ENCODE measurements around the gene TGM5.

TGM5 gene

GRCh38 chr15:43214169-43214568 is 52.6 kb downstream of the TGM5 start:
- in situ Hi-C loops (cut with HindIII; ENCODE audit: low sequenced_read_pairs): no loop called here
- no peak for TF ChIP-seq CTCF (IDR thresholded peaks at IDR 0.05; ENCODE audit: low read depth, low read length, missing control alignments)
- DNase-seq (ENCODE audit: low read depth): no peak
- no peak overlapping the region for H3K4me3 ChIP-seq (ENCODE audit: low read depth, low read length)

GRCh38 chr15:43213466-43213865 is 53.3 kb downstream of the TGM5 start:
- in situ Hi-C loops (cut with HindIII; ENCODE audit: low sequenced_read_pairs): no loop called here
- DNase-seq (ENCODE audit: low read depth): no peak
- H3K4me3 ChIP-seq (ENCODE audit: low read depth, low read length): no peak overlapping the region
- TF ChIP-seq CTCF (IDR thresholded peaks at IDR 0.05; ENCODE audit: low read depth, low read length, missing control alignments): no peak

- in situ Hi-C loops (cut with HindIII; ENCODE audit: low sequenced_read_pairs): no loop called here
Measured at GRCh38 chr15:43212951-43213350, 53.8 kb downstream of the TGM5 start.

GRCh38 chr15:43212299-43212698 is 54.4 kb downstream of the TGM5 start:
- no peak overlapping the region for H3K4me3 ChIP-seq (ENCODE audit: low read depth, low read length)
- no peak for DNase-seq (ENCODE audit: low read depth)
- in situ Hi-C loops (cut with HindIII; ENCODE audit: low sequenced_read_pairs): no loop called here
- TF ChIP-seq CTCF (IDR thresholded peaks at IDR 0.05; ENCODE audit: low read depth, low read length, missing control alignments): no peak

More at GRCh38 chr15:43212951-43213350, 53.8 kb downstream of the TGM5 start:
- H3K4me3 ChIP-seq (ENCODE audit: low read depth, low read length): no peak overlapping the region
- no peak for TF ChIP-seq CTCF (IDR thresholded peaks at IDR 0.05; ENCODE audit: low read depth, low read length, missing control alignments)
- DNase-seq (ENCODE audit: low read depth): no peak

- in situ Hi-C loops (cut with HindIII; ENCODE audit: low sequenced_read_pairs): no loop called here
- no peak for DNase-seq (ENCODE audit: low read depth)
- TF ChIP-seq CTCF (IDR thresholded peaks at IDR 0.05; ENCODE audit: low read depth, low read length, missing control alignments): no peak
Measured at GRCh38 chr15:43211224-43211735, 55.4 kb downstream of the TGM5 start.

GRCh38 chr15:43210807-43211206 is 55.9 kb downstream of the TGM5 start:
- in situ Hi-C loops (cut with HindIII; ENCODE audit: low sequenced_read_pairs): no loop called here
- no peak for DNase-seq (ENCODE audit: low read depth)
- no peak for TF ChIP-seq CTCF (IDR thresholded peaks at IDR 0.05; ENCODE audit: low read depth, low read length, missing control alignments)
- H3K4me3 ChIP-seq (ENCODE audit: low read depth, low read length): no peak overlapping the region

More at GRCh38 chr15:43211224-43211735, 55.4 kb downstream of the TGM5 start:
- H3K4me3 ChIP-seq (ENCODE audit: low read depth, low read length): no peak overlapping the region
